DND-41 (cell line): ENCODE results near the gene INKA2.

Experiments
- CTCF ChIP-seq: IDR thresholded peaks from 2 replicates; pipeline ENCODE4 v1.5.1; 2012; ENCODE audit warnings: borderline replicate concordance, low read length, moderate library complexity, mild to moderate bottlenecking; ENCODE audit not compliant: poor library complexity, severe bottlenecking; ENCODE audit errors: extremely low read depth
- EZH2 ChIP-seq: IDR thresholded peaks from 3 replicates; pipeline ENCODE4 v1.6.1; 2012; ENCODE audit warnings: borderline replicate concordance, low read depth, mild to moderate bottlenecking, moderate library complexity, low read length, inconsistent platforms; ENCODE audit not compliant: severe bottlenecking

GRCh38 chr1:111704776-111705175, 34.4 kb downstream of the INKA2 start:
- TF ChIP-seq CTCF (no peak), EZH2 (no peak)
